Mononuclear cell (primary cell): ENCODE data around the gene SLC16A1. TPM values are rescaled to one million over a fixed set of nuclear protein-coding genes. Genes with fewer than 3 reads are reported as not detected.
"Not testable (repeated sequence)": the region's sequence is repeated elsewhere in the genome, so short reads cannot be mapped to it uniquely, and the experiment has no call there.

Experiments
- H3K27me3 ChIP-seq: 2 replicates; pipeline ENCODE4 v1.6.0; 2011; ENCODE audit warnings: low read length, control low read depth; ENCODE audit not compliant: insufficient read depth
- H3K4me1 ChIP-seq: 2 replicates; pipeline ENCODE4 v1.5.1; 2011; ENCODE audit warnings: mild to moderate bottlenecking, low read length, control low read depth; ENCODE audit not compliant: insufficient read depth
- H3K4me3 ChIP-seq: 2 replicates; pipeline ENCODE4 v1.5.1; 2011; ENCODE audit warnings: mild to moderate bottlenecking, low read length, moderate library complexity
- H3K9me3 ChIP-seq: 2 replicates; pipeline ENCODE4 v1.5.1; 2011; ENCODE audit warnings: low read depth, mild to moderate bottlenecking, control low read depth, low read length
- total RNA-seq: library from RNA; depleted of rRNA; stranded (reverse); fragments of >200 nt; gene quantifications from one replicate; pipeline ENCODE4 v1.2.3, GENCODE V29; 2012

The SLC16A1 gene
- total RNA-seq, 1 donor = 15.2 TPM

DNA sequence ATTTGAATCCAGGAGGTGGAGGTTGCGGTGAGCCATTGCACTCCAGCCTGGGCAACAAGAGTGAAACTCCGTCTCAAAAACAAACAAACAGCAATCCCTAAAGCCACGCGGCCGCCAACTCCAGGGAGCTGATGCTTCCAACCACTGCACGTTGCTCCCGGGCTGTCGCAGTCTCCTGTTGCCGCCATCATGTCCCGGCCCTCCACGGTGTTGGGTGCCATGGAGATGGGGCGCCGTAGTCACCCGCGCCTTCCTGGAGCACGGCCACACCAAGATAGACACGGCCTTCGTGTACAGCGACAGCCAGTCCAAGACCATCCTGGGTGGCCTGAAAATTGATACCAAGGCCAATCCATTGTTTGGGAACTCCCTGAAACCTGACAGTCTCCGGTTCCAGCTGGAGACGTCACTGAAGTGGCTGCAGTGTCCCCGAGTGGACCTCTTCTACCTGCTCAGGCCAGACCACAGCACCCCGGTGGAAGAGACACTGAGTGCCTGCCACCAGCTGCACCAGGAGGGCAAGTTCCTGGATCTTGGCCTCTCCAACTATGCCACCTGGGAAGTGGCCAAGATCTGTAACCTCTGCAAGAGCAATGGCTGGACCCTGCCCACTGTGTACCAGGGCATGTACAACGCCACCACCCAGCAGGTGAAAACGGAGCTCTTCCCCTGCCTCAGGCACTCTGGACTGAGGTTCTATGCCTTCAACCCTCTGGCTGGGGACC lies 32.6 kb downstream of the SLC16A1 start:
- Histone ChIP-seq H3K9me3 (no peaks in the 10 kb centered on the region), H3K4me3 (no peak overlapping the region), H3K4me1 (no peaks in the 10 kb centered on the region), H3K27me3 (no peaks in the 10 kb centered on the region)

DNA sequence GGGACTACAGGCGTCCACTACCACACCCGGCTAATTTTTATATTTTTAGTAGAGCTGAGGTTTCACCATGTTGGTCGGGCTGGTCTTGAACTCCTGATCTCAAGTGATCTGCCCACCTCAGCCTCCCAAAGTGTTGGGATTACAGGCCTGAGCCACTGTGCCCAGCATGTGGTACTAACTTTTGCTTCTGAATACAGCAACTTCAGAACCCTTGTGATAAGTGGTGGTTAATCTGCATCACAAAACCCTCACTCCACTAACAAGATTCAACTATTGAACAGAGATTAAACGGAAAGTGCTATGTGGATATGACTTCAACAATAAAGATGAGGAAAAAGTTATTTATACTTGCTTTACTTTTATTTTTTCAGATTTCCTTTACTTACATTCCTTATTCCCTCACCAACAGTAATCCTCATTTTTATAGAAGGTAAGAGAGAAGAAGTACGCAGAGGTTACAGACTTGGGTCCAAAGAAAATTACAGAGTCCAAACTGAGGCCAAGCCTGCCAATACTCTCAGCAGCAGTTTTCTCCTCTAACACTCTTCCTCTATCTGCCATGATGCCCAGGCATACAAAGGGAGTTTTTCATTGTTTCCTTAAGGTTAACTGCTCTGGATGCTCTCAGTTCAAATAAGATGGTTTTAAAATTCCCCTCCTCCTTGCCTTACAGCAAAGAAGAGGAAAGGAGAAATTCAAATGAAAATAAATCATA lies 44.3 kb downstream of the SLC16A1 start:
- Histone ChIP-seq H3K4me1 (no peaks in the 10 kb centered on the region), H3K4me3 (no peak overlapping the region), H3K9me3 (no peaks in the 10 kb centered on the region), H3K27me3 (no peaks in the 10 kb centered on the region)

DNA sequence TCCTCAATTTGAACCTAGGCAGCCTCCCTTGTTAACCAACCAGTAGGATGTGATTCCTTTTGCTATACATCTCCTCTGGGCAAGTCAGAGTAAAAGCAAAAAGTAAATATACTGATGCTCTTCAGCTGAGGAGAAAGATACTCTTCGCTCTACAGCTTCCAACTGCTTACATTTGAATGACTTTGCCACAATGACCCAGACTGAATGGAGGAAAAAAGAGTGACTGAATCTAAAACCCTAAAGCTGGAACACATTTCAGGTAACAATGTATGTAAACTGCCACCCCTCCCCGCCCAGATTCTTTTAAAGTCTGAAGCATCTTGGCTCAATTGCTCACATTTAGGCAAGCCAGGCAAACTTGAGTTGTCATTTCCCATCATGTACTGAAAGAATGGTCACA lies 46.1 kb downstream of the SLC16A1 start:
- H3K4me3 ChIP-seq = no peak overlapping the region
- H3K27me3 ChIP-seq = no peaks in the 10 kb centered on the region
- H3K9me3 ChIP-seq = no peaks in the 10 kb centered on the region
- H3K4me1 ChIP-seq = no peaks in the 10 kb centered on the region

DNA sequence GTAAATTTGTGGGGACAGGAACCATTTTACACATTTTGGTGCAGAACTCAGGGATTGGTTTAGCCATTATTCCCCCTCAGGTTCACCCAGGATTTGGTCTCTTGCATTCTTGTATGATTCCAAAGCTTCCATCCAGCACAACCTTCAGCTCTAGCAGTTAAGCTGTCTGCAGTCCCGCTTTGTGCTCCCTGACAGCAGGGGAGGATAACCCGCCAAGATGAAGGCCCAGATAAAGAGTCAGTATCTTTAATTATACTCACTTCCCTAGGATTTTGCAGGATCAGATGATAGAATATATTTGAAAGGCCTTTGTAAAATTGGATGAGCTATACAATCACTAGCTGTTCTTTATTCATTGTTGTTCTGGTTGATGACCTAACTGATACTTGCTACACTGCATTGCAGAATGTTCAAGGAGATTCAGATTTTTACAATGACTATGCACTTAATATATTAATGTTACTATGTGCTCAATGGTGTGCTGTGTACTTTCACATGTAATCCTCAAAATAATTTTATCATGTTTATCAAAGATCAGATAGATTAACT lies 49.8 kb downstream of the SLC16A1 start:
- no peaks in the 10 kb centered on the region for H3K27me3 ChIP-seq
- H3K4me3 ChIP-seq = no peak overlapping the region
- H3K4me1 ChIP-seq = peaks cover 6% of the 10 kb centered on the region
- H3K9me3 ChIP-seq = no peaks in the 10 kb centered on the region

DNA sequence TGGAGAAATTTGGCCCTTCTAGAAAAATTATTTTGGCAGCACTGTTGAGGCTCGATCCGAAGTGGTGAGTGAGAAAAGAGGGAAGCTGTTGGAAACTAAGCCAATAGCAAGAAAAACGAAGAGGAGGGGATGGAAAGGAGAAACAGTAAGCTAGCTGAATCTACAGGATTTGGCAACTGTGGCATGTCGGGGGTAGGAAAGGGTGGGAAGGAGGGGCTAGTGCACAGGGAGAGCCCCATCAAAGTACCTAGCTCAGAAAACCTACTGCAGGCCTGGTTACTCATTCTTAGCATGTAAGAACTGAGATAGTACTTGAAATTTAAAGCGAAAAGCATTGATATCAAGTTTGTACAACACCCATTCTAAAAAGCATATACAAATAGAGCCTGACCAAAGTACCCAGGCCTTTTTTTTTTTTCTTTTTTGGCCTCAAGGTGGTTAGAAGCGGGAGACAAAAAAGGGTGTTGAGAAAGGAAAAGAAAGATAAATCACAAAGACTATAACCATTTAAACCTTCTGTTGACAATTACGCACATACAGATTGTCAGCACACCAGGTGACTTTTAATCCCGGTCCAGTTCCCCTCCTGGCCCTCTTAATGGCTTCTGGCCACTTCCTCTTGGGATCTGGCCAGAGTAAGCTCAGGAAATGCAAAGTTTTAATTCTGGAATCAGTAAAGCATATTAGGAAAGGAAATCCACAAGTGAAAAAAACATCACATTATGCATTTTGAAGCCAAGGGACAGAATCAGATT lies 50.4 kb downstream of the SLC16A1 start:
- Histone ChIP-seq H3K27me3 (no peaks in the 10 kb centered on the region), H3K4me1 (peaks cover 6% of the 10 kb centered on the region), H3K9me3 (no peaks in the 10 kb centered on the region), H3K4me3 (no peak overlapping the region)

DNA sequence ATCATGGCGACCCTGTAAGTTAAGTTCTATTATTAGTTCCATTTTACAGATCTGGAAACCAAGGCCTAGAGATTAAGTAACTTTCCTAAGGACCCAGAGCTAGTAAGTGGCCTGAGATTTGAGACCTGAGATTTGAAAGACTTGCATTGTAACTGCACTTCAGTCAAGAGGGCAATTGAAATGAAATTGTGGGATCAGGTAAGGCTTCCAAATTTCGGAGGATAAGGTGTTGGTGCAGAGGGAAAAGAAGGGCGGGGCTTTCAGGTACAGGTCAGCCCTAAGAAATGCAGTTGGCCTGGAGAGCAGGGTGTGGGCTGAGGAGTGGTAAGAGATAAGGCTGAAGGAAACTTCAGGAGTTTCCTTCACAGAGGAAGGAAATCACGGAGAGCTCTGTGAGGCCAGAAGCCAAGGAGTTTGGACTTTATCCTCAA lies 51.1 kb downstream of the SLC16A1 start:
- no peaks in the 10 kb centered on the region for H3K27me3 ChIP-seq
- no peaks in the 10 kb centered on the region for H3K9me3 ChIP-seq
- H3K4me1 ChIP-seq = peaks cover 6% of the 10 kb centered on the region
- H3K4me3 ChIP-seq = no peak overlapping the region

DNA sequence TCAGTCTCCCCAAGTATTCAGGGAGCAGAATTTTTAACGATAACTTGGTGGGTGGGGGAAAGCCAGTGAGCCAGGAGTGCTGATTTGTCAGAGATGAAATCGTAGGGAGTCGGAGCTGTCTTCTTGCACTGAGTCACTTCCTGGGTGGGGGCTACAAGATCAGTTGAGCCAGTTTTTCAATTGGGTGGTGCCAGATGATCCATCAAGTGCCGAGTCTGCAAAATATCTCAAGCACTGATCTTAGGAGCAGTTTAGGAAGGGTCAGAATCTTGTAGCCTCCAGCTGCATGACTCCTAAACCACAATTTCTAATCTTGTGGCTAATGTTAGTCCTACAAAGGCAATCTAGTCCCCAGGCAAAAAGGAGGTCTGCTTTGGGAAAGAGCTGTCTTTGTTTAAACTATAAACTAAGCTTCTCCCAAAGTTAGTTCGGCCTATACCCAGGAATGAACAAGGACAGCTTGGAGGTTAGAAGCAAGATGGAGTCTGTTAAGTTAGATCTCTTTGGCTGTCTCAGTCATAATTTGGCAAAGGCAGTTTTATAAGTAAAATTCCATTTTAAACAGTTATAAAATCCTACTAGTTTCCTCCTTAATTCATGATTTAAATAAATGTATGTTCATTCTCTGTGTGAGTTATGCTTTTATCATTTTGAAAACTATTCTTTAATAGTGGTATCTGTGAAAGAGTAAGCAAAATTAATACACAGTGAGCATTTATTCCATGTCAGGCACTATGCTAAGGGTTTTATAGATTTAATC lies 51.7 kb downstream of the SLC16A1 start:
- Histone ChIP-seq H3K4me3 (no peak overlapping the region), H3K4me1 (peaks cover 6% of the 10 kb centered on the region), H3K9me3 (no peaks in the 10 kb centered on the region), H3K27me3 (no peaks in the 10 kb centered on the region)

DNA sequence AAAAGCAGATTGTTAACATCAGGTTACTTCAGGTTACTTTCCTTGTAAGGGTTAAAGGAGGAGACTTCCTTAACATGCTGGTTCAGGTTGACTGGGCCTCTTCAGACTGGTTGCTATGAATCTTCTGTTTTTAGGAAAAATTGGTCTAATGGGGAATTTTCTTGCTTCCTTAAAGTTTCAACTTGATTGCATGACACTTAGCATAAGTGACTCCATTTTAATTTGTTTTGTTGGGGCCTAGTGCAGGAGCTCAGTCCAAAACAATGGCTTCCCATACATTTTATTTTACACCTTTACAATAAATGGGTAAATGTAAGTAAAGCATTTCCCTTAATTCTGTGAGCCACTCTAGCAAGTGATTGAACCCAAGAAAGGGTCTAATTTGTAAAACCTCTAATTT lies 53.8 kb downstream of the SLC16A1 start:
- Histone ChIP-seq H3K9me3 (no peaks in the 10 kb centered on the region), H3K27me3 (no peaks in the 10 kb centered on the region), H3K4me1 (peaks cover 6% of the 10 kb centered on the region), H3K4me3 (no peak overlapping the region)

DNA sequence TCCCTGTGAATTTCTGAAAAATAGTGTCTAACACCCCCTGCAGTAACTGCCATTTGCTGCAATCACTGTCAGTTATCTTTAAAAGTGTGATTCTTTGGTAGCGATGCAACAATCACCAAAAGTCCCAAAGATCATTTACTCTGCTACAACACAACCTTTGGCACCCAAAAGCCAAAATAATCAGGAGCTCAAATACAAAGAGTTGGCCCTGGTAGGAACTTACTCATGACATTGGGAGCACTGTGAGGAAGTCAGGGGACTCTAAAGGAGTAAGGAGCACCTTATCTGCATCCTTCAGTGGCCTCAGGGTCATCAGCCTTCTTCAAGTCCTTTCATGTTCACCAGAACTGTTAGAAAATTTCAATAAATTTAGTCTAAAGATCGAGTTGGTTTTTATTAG lies 54.6 kb downstream of the SLC16A1 start:
- Histone ChIP-seq H3K27me3 (no peaks in the 10 kb centered on the region), H3K4me1 (peaks cover 6% of the 10 kb centered on the region), H3K9me3 (no peaks in the 10 kb centered on the region), H3K4me3 (no peak overlapping the region)

DNA sequence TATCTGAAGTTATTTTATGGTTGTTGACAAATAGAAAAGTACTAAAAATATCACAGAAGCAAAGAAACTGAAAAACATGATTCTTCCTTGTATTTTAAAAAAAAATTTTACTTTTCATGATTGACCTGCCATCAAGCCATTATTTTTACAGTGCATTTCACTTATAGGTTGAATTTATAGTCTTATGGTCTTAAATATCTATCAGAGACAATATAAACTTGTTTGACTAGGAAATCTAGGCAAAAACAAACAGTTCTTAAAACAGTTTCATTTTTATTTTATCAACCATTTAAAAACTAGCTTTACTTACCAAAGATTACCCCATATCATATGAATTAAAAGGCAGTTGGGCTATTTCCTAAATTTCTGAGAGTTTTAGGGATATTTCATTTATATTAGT lies 59.2 kb downstream of the SLC16A1 start:
- Histone ChIP-seq H3K9me3 (no peaks in the 10 kb centered on the region), H3K27me3 (no peaks in the 10 kb centered on the region), H3K4me1 (no peaks in the 10 kb centered on the region), H3K4me3 (no peak overlapping the region)

DNA sequence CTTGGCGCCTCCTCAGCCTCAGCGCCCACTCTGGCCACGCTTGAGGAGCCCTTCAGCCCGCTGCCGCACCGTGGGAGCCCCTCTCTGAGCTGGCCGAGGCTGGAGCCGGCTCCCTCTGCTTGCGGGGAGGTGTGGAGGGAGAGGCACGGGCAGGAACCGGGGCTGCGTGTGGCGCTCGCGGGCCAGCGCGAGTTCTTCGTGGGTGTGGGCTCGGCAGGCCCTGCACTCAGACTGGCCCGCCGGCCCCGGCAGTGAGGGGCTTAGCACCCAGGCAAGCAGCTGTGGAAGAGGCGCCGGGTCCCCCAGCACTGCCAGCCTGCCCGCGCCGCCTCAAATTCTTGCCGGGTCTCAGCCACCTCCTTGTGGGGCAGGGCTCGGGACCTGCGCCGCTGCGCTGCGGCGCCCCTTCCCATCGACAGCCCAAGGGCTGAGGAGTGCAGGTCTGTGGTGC lies 61.4 kb downstream of the SLC16A1 start:
- Histone ChIP-seq H3K4me3 (no peak overlapping the region), H3K27me3 (no peaks in the 10 kb centered on the region), H3K4me1 (no peaks in the 10 kb centered on the region), H3K9me3 (no peaks in the 10 kb centered on the region)

DNA sequence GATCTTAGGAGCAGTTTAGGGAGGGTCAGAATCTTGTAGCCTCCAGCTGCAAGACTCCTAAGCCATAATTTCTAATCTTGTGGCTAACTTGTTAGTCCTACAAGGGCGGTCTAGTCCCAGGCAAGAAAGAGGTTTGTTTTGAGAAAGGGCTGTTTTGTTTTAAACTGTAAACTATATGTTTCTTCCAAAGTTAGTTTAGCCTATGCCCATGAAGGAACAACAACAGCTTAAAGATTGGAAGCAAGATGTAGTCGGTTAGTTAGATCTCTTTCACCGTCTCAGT lies 62.0 kb downstream of the SLC16A1 start:
- H3K4me3 ChIP-seq = no peak overlapping the region
- no peaks in the 10 kb centered on the region for H3K27me3 ChIP-seq
- H3K4me1 ChIP-seq = no peaks in the 10 kb centered on the region
- no peaks in the 10 kb centered on the region for H3K9me3 ChIP-seq

DNA sequence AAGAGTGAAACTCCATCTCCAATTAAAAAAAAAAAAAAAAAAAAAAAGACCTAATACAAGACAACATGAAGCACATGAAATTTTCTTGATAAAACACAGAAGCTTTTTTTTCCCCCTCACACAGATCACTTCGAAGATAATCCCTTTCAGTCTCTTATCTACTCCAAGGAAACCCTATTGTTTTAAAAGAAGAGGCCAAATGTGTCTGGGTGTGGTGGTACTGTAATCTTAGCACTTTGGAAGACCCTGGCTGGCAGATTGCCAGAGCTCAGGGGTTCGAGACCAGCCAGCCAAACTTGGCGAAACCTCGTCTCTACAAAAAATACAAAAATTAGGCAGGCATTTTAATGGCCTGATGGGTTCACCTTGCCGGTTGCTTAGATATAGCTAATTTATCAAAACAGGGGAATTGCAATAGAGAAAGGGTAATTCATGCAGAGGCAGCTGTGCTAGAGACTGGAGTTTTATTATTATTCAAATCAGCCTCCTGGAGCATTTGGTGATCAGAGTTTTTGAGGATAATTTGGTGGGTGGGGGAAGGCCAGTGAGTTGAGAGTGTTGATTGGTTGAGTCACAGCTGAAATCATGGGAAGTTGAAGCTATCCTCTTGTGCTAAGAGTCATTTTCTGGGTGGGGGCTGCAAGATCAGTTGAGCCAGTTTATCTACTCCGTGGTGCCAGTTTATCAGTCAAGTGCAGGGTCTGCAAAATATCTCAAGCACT lies 62.5 kb downstream of the SLC16A1 start:
- H3K4me3 ChIP-seq = no peak overlapping the region
- H3K27me3 ChIP-seq = no peaks in the 10 kb centered on the region
- H3K4me1 ChIP-seq = no peaks in the 10 kb centered on the region
- H3K9me3 ChIP-seq = no peaks in the 10 kb centered on the region

DNA sequence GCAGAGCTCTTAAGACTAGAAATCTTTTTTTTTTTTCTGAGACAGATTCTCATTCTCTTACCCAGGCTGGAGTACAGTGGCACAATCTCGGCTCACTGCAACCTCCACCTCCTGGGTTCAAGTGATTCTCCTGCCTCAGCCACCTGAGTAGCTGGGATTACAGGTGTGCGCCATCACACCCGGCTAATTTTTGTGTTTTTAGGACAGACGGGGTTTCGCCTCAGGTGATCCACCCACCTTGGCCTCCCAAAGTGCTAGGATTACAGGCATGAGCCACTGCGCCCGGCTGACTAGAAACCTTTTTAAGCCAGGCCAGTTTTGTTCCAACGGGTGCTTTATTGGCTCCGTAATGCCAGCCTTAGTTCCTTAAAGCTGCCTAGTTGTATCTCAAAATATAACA lies 66.1 kb downstream of the SLC16A1 start:
- not testable (repeated sequence) for H3K27me3 ChIP-seq, H3K4me1 ChIP-seq, H3K9me3 ChIP-seq, H3K4me3 ChIP-seq
